HG03565 (cell line): ENCODE results near the gene TBC1D22A.

Experiments used
- ATAC-seq: cut with Tn5 transposase; IDR thresholded peaks from one replicate; pipeline ENCODE4 v1.9.1; 2021; ENCODE audit warnings: mild to moderate bottlenecking, moderate library complexity; ENCODE audit not compliant: unreplicated experiment

Gene TBC1D22A

GRCh38 chr22:47220752-47221151 lies 458.3 kb downstream of the TBC1D22A start:
- ATAC-seq: no peak

GRCh38 chr22:47221840-47222615 lies 459.6 kb downstream of the TBC1D22A start:
- no peak for ATAC-seq
